Peyer's patch (tissue), 4 donors: ENCODE measurements around the gene SHMT2. TPM values are rescaled to one million over a fixed set of nuclear protein-coding genes. Genes with fewer than 3 reads are reported as not detected.

Source experiments
- DNase-seq, 3 donors: peaks; one replicate each; pipeline ENCODE4 v3.0.0-alpha.2; 2017 to 2019
- H3K27ac ChIP-seq, 4 donors: fragments of 200-600 bp; sonication (generic); one replicate each; pipeline ENCODE4 v1.5.1; 2016 to 2019
- H3K27me3 ChIP-seq, 2 donors: fragments of 200-600 bp; sonication (generic); one replicate each; pipeline ENCODE4 v1.5.1; 2019
- H3K36me3 ChIP-seq, 3 donors: fragments of 200-600 bp; sonication (generic); one replicate each; pipeline ENCODE4 v1.5.1; 2016 to 2019
- H3K4me1 ChIP-seq, 4 donors: fragments of 200-600 bp; sonication (generic); one replicate each; pipeline ENCODE4 v1.5.1; 2016 to 2019
- H3K4me3 ChIP-seq, 4 donors: fragments of 200-600 bp; sonication (generic); 1 replicate in 3 of 4; 2 replicates in 1 of 4; pipeline ENCODE4 v1.5.1; 2016 to 2019; ENCODE audit warnings: mild to moderate bottlenecking in 1 of 4
- H3K9me3 ChIP-seq, 4 donors: fragments of 200-600 bp; sonication (generic); one replicate each; pipeline ENCODE4 v1.5.1; 2016 to 2019; ENCODE audit warnings: mild to moderate bottlenecking in 1 of 4
- CTCF ChIP-seq, 6 experiments: fragments of 450-650 bp in 4 of 6; fragments of 200-600 bp in 2 of 6; sonication (generic) in 1 of 6; IDR thresholded peaks; one replicate each; pipeline ENCODE4 v1.5.1; 2017 to 2019; ENCODE audit warnings: antibody characterized with exemption in 6 of 6, mild to moderate bottlenecking in 3 of 6, moderate library complexity in 1 of 6
- POLR2A ChIP-seq, 2 donors: fragments of 450-650 bp; IDR thresholded peaks; one replicate each; pipeline ENCODE4 v1.5.1; 2017; ENCODE audit warnings: antibody characterized with exemption in 2 of 2, mild to moderate bottlenecking in 2 of 2, moderate library complexity in 2 of 2
- total RNA-seq, 4 donors: library from RNA; depleted of rRNA; stranded (reverse); fragments of >200 nt; gene quantifications; one replicate each; pipeline ENCODE4 v1.1.0, GENCODE V29; 2016

Gene SHMT2
- total RNA-seq, 4 donors from 2014 or later = 34.4 to 72.6 (median 36.3) TPM

- Histone ChIP-seq H3K4me3 (no peak overlapping the region), H3K36me3 (peaks cover 0 to 100% (median 0%) of the 10 kb centered on the region in 3 donors), H3K27me3 (no peaks in the 10 kb centered on the region), H3K27ac (no peak overlapping the region), H3K4me1 (no peaks in the 10 kb centered on the region), H3K9me3 (no peaks in the 10 kb centered on the region)
- no peak for DNase-seq
- TF ChIP-seq CTCF (IDR thresholded peaks at IDR 0.05) (no peak), POLR2A (IDR thresholded peaks at IDR 0.05) (no peak)
Observed at GRCh38 chr12:57200497-57200896, 29.0 kb upstream of the SHMT2 start.

- DNase-seq = no peak
- no peak for TF ChIP-seq POLR2A (IDR thresholded peaks at IDR 0.05)
- Histone ChIP-seq H3K4me1 (no peaks in the 10 kb centered on the region), H3K27me3 (no peaks in the 10 kb centered on the region), H3K4me3 (no peak overlapping the region), H3K9me3 (no peaks in the 10 kb centered on the region), H3K27ac (no peak overlapping the region), H3K36me3 (peaks cover 0 to 100% (median 0%) of the 10 kb centered on the region in 3 donors)
Observed at GRCh38 chr12:57201219-57201618, 28.3 kb upstream of the SHMT2 start.

GRCh38 chr12:57201631-57202030 is 27.9 kb upstream of the SHMT2 start:
- no peak for TF ChIP-seq CTCF (IDR thresholded peaks at IDR 0.05)
- TF ChIP-seq POLR2A (IDR thresholded peaks at IDR 0.05) = no peak
- peaks cover 0 to 100% (median 0%) of the 10 kb centered on the region in 3 donors for H3K36me3 ChIP-seq

GRCh38 chr12:57202321-57202720 is 27.2 kb upstream of the SHMT2 start:
- Histone ChIP-seq H3K27ac (no peak overlapping the region), H3K36me3 (peaks cover 0 to 97% (median 0%) of the 10 kb centered on the region in 3 donors), H3K4me3 (no peak overlapping the region), H3K27me3 (no peaks in the 10 kb centered on the region), H3K4me1 (no peaks in the 10 kb centered on the region), H3K9me3 (no peaks in the 10 kb centered on the region)
- TF ChIP-seq POLR2A (IDR thresholded peaks at IDR 0.05) (no peak), CTCF (IDR thresholded peaks at IDR 0.05) (no peak)
- no peak for DNase-seq

More at GRCh38 chr12:57201631-57202030, 27.9 kb upstream of the SHMT2 start:
- Histone ChIP-seq H3K4me3 (no peak overlapping the region), H3K27ac (no peak overlapping the region), H3K27me3 (no peaks in the 10 kb centered on the region), H3K9me3 (no peaks in the 10 kb centered on the region), H3K4me1 (no peaks in the 10 kb centered on the region)
- no peak for DNase-seq

- TF ChIP-seq CTCF (IDR thresholded peaks at IDR 0.05) (no peak), POLR2A (IDR thresholded peaks at IDR 0.05) (no peak)
- H3K4me3 ChIP-seq = no peak overlapping the region
- no peaks in the 10 kb centered on the region for H3K4me1 ChIP-seq
- no peaks in the 10 kb centered on the region for H3K9me3 ChIP-seq
- H3K36me3 ChIP-seq = peaks cover 0 to 97% (median 0%) of the 10 kb centered on the region in 3 donors
- DNase-seq = no peak
- H3K27me3 ChIP-seq = no peaks in the 10 kb centered on the region
- H3K27ac ChIP-seq = no peak overlapping the region
Observed at GRCh38 chr12:57203201-57203600, 26.3 kb upstream of the SHMT2 start.

GRCh38 chr12:57203791-57204190 is 25.7 kb upstream of the SHMT2 start:
- Histone ChIP-seq H3K9me3 (no peaks in the 10 kb centered on the region), H3K36me3 (peaks cover 0 to 97% (median 0%) of the 10 kb centered on the region in 3 donors)

More at GRCh38 chr12:57203791-57204190, 25.7 kb upstream of the SHMT2 start:
- DNase-seq = no peak
- no peaks in the 10 kb centered on the region for H3K27me3 ChIP-seq
- no peak overlapping the region for H3K27ac ChIP-seq
- TF ChIP-seq CTCF (IDR thresholded peaks at IDR 0.05) = no peak
- TF ChIP-seq POLR2A (IDR thresholded peaks at IDR 0.05) = no peak
- no peaks in the 10 kb centered on the region for H3K4me1 ChIP-seq
- no peak overlapping the region for H3K4me3 ChIP-seq
